GM21619 (cell line): ENCODE data around the gene ATP2A2.
"Not testable (repeated sequence)": the region's sequence is repeated elsewhere in the genome, so short reads cannot be mapped to it uniquely, and the experiment has no call there.

ENCODE experiments used
- ATAC-seq: cut with Tn5 transposase; IDR thresholded peaks from one replicate; pipeline ENCODE4 v1.9.1; 2021; ENCODE audit not compliant: unreplicated experiment

Gene ATP2A2

GRCh38 chr12:110365489-110366320 lies 84.7 kb downstream of the ATP2A2 start:
- ATAC-seq: no peak

- ATAC-seq: no peak
These were observed 85.5 kb downstream of the ATP2A2 start for GRCh38 chr12:110366321-110367142.

GRCh38 chr12:110367181-110367864 lies 86.3 kb downstream of the ATP2A2 start:
- ATAC-seq: no peak

- ATAC-seq: no peak
These were observed 88.9 kb downstream of the ATP2A2 start for GRCh38 chr12:110369992-110370391.

- ATAC-seq: no peak
These were observed 89.7 kb downstream of the ATP2A2 start for GRCh38 chr12:110370732-110371231.

GRCh38 chr12:110371408-110372055 lies 90.5 kb downstream of the ATP2A2 start:
- ATAC-seq: peak; percentile 73

- ATAC-seq: no peak
These were observed 91.0 kb downstream of the ATP2A2 start for GRCh38 chr12:110372056-110372425.

- no peak for ATAC-seq
These were observed 92.0 kb downstream of the ATP2A2 start for GRCh38 chr12:110373025-110373424.

GRCh38 chr12:110373425-110373824 lies 92.4 kb downstream of the ATP2A2 start:
- ATAC-seq: no peak

- ATAC-seq: no peak
These were observed 93.0 kb downstream of the ATP2A2 start for GRCh38 chr12:110373962-110374611.

- not testable (repeated sequence) for ATAC-seq
These were observed 97.2 kb downstream of the ATP2A2 start for GRCh38 chr12:110378131-110378790.

- ATAC-seq: no peak
These were observed 98.2 kb downstream of the ATP2A2 start for GRCh38 chr12:110379197-110379596.

GRCh38 chr12:110379631-110380030 lies 98.6 kb downstream of the ATP2A2 start:
- no peak for ATAC-seq

GRCh38 chr12:110382683-110383082 lies 101.6 kb downstream of the ATP2A2 start:
- ATAC-seq: no peak
